ENCODE measurements around the gene BTN3A1.

GRCh38 chr6:26454631-26455030 lies 52.6 kb downstream of the BTN3A1 start:
- TF ChIP-seq CTCF (IDR thresholded peaks at IDR 0.05; ENCODE audit: poor library complexity): no peak
- no peak for TF ChIP-seq EZH2 (IDR thresholded peaks at IDR 0.05; ENCODE audit: borderline replicate concordance)
